Suprapubic skin (tissue), 3 donors: Measurements from ENCODE around the gene BTBD7.

ENCODE experiments used
- CTCF ChIP-seq, 2 donors: fragments of 200-600 bp in 1 of 2; fragments of 450-650 bp in 1 of 2; sonication (generic) in 1 of 2; IDR thresholded peaks; one replicate each; pipeline ENCODE4 v1.5.1; 2016 to 2019; ENCODE audit warnings: antibody characterized with exemption in 2 of 2, mild to moderate bottlenecking in 1 of 2, moderate library complexity in 1 of 2
- EP300 ChIP-seq: sonication (generic); formaldehyde crosslinking; IDR thresholded peaks from one replicate; pipeline ENCODE4 v1.6.1; 2017; ENCODE audit warnings: antibody characterized with exemption
- POLR2A ChIP-seq, 2 donors: fragments of 450-650 bp; IDR thresholded peaks; one replicate each; pipeline ENCODE4 v1.6.1; 2017; ENCODE audit warnings: antibody characterized with exemption in 2 of 2, mild to moderate bottlenecking in 2 of 2, moderate library complexity in 2 of 2

GRCh38 chr14:93268406-93268805 lies 64.4 kb downstream of the BTBD7 start:
- no peak for TF ChIP-seq CTCF (IDR thresholded peaks at IDR 0.05)
- no peak for TF ChIP-seq EP300
- TF ChIP-seq POLR2A (IDR thresholded peaks at IDR 0.05) = no peak
